GM12801 (cell line): ENCODE data around the gene SLC26A11.

Experiments used
- TF ChIP-seq, protein P1 (sequence below): IDR thresholded peaks from one replicate; pipeline ENCODE4 v1.5.1; 2011; ENCODE audit warnings: control low read depth; ENCODE audit not compliant: insufficient read length; ENCODE audit errors: extremely low read depth

The SLC26A11 gene

GRCh38 chr17:80242505-80242904, 22.3 kb downstream of the SLC26A11 start:
- TF ChIP-seq, protein P1, sequence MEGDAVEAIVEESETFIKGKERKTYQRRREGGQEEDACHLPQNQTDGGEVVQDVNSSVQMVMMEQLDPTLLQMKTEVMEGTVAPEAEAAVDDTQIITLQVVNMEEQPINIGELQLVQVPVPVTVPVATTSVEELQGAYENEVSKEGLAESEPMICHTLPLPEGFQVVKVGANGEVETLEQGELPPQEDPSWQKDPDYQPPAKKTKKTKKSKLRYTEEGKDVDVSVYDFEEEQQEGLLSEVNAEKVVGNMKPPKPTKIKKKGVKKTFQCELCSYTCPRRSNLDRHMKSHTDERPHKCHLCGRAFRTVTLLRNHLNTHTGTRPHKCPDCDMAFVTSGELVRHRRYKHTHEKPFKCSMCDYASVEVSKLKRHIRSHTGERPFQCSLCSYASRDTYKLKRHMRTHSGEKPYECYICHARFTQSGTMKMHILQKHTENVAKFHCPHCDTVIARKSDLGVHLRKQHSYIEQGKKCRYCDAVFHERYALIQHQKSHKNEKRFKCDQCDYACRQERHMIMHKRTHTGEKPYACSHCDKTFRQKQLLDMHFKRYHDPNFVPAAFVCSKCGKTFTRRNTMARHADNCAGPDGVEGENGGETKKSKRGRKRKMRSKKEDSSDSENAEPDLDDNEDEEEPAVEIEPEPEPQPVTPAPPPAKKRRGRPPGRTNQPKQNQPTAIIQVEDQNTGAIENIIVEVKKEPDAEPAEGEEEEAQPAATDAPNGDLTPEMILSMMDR, result no peak

GRCh38 chr17:80243526-80244433, 23.6 kb downstream of the SLC26A11 start:
- TF ChIP-seq, protein P1, result no peak

DNA sequence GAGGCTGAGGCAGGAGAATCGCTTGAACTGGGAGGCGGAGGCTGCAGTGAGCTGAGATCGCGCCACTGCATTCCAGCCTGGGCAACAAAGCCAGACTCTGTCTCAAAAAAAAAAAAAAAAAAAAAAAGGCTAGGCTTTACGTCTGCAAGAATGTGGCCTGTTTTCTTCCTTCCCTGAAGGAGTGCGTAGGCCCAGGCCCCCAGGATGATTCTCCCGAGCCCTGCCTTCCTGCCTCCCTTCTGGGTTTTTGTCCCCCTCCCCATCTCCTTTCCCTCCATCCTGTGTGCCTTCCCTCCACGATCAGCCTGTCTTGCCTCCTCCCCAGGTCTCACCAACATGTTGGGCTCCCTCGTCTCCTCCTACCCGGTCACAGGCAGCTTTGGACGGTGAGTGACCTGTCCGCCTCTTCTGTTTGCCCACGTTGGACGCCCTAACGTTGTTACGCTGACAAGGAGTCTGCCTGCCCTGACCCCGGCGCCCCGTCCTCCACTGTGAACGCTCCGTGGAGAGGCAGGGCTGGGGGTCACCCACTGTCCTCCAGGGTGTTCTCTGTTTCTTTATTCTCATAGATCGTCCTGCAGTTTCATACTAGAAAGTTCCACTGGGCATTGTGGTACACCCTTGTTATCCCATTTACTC, 24.8 kb downstream of the SLC26A11 start:
- TF ChIP-seq, protein P1, result no peak

GRCh38 chr17:80245566-80246265, 25.5 kb downstream of the SLC26A11 start:
- TF ChIP-seq, protein P1, result no peak

DNA sequence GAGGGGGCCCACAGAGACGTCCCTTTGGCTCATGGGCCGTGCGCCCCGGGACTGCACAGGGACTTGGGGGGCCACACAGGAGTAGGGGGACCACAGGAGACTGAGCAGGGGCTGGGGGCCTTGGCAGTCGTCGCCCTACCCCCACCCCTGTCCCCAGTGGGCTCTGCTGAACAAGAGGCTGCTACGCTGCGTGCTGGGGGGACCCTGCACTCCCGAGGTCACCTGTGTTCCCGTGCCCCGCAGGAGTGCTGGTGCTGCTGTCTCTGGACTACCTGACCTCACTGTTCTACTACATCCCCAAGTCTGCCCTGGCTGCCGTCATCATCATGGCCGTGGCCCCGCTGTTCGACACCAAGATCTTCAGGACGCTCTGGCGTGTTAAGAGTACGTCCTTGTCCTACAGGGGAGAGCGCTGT, 26.0 kb downstream of the SLC26A11 start:
- TF ChIP-seq, protein P1, result no peak

DNA sequence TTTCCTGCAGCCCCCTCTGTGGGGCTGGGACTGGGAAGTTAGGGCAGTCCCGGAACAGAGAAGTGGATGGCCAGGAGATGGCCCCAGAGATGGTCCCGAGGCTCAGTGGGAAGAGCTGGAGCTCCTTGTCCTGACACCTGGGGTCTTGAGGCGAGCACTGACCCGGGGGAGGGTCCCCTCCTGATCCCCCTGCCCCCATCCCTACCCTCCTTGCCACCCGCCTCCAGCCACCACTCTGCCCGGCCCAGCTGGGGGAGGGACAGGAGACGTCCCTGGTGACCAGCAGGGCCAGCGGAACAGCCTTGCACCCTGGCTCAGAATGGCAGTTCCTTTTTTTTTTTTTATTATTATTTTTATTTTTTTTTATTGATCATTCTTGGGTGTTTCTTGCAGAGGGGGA, 26.5 kb downstream of the SLC26A11 start:
- TF ChIP-seq, protein P1, result no peak

GRCh38 chr17:80247561-80247960, 27.3 kb downstream of the SLC26A11 start:
- TF ChIP-seq, protein P1, result no peak
